Measurements from ENCODE around the gene ADGRE1. TPM values are rescaled to one million over a fixed set of nuclear protein-coding genes. Genes with fewer than 3 reads are reported as not detected.

The ADGRE1 gene
- total and polyA plus RNA-seq, 2 experiments from 2014 or later, result not detected

DNA sequence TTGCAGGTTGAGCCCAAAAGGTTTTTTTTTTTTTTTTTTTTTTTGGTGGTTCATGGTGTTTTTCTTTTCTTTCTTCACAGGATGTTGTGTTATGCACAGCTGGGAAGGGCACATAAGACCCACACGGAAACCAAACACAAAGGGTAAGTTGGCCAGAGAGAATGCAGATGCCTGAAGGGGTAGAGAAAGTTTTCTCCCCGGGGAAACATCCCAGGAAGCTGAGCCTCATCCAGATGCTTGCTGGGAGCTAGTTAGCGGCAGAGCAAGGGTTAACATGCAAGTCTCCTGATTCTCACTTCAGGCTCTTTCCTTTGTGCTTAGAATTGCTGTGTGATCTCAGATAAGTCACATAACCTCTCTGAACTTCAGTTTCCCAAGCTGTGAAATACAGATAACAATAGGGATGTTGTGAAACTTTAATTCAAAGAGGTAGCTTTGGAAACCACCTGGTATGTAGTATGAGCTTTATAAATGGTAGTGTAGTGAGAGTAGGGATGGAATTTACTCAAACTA is 3.1 kb downstream of the ADGRE1 start:
- no peak for TF ChIP-seq EZH2phosphoT487 (IDR thresholded peaks at IDR 0.05; ENCODE audit: unreplicated experiment)
- TF ChIP-seq EZH2 (IDR thresholded peaks at IDR 0.05; ENCODE audit: low read depth, unreplicated experiment), result no peak
- TF ChIP-seq POLR2AphosphoS5 (IDR thresholded peaks at IDR 0.05; ENCODE audit: low read depth), result no peak
- TF ChIP-seq, protein P1, sequence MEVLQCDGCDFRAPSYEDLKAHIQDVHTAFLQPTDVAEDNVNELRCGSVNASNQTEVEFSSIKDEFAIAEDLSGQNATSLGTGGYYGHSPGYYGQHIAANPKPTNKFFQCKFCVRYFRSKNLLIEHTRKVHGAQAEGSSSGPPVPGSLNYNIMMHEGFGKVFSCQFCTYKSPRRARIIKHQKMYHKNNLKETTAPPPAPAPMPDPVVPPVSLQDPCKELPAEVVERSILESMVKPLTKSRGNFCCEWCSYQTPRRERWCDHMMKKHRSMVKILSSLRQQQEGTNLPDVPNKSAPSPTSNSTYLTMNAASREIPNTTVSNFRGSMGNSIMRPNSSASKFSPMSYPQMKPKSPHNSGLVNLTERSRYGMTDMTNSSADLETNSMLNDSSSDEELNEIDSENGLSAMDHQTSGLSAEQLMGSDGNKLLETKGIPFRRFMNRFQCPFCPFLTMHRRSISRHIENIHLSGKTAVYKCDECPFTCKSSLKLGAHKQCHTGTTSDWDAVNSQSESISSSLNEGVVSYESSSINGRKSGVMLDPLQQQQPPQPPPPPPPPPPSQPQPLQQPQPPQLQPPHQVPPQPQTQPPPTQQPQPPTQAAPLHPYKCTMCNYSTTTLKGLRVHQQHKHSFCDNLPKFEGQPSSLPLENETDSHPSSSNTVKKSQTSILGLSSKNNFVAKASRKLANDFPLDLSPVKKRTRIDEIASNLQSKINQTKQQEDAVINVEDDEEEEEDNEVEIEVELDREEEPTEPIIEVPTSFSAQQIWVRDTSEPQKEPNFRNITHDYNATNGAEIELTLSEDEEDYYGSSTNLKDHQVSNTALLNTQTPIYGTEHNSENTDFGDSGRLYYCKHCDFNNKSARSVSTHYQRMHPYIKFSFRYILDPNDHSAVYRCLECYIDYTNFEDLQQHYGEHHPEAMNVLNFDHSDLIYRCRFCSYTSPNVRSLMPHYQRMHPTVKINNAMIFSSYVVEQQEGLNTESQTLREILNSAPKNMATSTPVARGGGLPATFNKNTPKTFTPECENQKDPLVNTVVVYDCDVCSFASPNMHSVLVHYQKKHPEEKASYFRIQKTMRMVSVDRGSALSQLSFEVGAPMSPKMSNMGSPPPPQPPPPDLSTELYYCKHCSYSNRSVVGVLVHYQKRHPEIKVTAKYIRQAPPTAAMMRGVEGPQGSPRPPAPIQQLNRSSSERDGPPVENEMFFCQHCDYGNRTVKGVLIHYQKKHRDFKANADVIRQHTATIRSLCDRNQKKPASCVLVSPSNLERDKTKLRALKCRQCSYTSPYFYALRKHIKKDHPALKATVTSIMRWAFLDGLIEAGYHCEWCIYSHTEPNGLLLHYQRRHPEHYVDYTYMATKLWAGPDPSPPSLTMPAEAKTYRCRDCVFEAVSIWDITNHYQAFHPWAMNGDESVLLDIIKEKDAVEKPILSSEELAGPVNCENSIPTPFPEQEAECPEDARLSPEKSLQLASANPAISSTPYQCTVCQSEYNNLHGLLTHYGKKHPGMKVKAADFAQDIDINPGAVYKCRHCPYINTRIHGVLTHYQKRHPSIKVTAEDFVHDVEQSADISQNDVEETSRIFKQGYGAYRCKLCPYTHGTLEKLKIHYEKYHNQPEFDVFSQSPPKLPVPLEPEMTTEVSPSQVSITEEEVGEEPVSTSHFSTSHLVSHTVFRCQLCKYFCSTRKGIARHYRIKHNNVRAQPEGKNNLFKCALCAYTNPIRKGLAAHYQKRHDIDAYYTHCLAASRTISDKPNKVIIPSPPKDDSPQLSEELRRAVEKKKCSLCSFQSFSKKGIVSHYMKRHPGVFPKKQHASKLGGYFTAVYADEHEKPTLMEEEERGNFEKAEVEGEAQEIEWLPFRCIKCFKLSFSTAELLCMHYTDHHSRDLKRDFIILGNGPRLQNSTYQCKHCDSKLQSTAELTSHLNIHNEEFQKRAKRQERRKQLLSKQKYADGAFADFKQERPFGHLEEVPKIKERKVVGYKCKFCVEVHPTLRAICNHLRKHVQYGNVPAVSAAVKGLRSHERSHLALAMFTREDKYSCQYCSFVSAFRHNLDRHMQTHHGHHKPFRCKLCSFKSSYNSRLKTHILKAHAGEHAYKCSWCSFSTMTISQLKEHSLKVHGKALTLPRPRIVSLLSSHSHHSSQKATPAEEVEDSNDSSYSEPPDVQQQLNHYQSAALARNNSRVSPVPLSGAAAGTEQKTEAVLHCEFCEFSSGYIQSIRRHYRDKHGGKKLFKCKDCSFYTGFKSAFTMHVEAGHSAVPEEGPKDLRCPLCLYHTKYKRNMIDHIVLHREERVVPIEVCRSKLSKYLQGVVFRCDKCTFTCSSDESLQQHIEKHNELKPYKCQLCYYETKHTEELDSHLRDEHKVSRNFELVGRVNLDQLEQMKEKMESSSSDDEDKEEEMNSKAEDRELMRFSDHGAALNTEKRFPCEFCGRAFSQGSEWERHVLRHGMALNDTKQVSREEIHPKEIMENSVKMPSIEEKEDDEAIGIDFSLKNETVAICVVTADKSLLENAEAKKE (CRISPR knock-in tag; IDR thresholded peaks at IDR 0.05), result no peak
- TF ChIP-seq, protein P2, sequence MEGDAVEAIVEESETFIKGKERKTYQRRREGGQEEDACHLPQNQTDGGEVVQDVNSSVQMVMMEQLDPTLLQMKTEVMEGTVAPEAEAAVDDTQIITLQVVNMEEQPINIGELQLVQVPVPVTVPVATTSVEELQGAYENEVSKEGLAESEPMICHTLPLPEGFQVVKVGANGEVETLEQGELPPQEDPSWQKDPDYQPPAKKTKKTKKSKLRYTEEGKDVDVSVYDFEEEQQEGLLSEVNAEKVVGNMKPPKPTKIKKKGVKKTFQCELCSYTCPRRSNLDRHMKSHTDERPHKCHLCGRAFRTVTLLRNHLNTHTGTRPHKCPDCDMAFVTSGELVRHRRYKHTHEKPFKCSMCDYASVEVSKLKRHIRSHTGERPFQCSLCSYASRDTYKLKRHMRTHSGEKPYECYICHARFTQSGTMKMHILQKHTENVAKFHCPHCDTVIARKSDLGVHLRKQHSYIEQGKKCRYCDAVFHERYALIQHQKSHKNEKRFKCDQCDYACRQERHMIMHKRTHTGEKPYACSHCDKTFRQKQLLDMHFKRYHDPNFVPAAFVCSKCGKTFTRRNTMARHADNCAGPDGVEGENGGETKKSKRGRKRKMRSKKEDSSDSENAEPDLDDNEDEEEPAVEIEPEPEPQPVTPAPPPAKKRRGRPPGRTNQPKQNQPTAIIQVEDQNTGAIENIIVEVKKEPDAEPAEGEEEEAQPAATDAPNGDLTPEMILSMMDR (conservative IDR thresholded peaks at IDR 0.05; ENCODE audit: low read depth in 2 of 2), result no peak
- no peak for TF ChIP-seq CREB1 (CRISPR knock-in tag; IDR thresholded peaks at IDR 0.05; ENCODE audit: low read depth)
- Mint-ChIP-seq H3K4me3 (no peak overlapping the region), H3K36me3 (ENCODE audit: low read depth) (peaks cover 60% of the 10 kb centered on the region), H3K9me3 (peaks cover 94% of the 10 kb centered on the region), H3K4me1 (no peaks in the 10 kb centered on the region), H3K27ac (no peak overlapping the region), H3K27me3 (ENCODE audit: insufficient read depth, low read depth, poor library complexity) (peaks cover 6% of the 10 kb centered on the region)
- no peak for DNase-seq (ENCODE audit: low spot score)
- no peak overlapping the region for H3K4me3 ChIP-seq
- H3K27me3 ChIP-seq (ENCODE audit: insufficient read depth), result no peaks in the 10 kb centered on the region
- H3K79me2 ChIP-seq (replicated peaks; ENCODE audit: insufficient read depth), result no peaks in the 10 kb centered on the region
- no peak overlapping the region for H3K4me2 ChIP-seq
- H2AFZ ChIP-seq, result no peak overlapping the region
- no peaks in the 10 kb centered on the region; the same call in 1 of the 2 replicates for H3K36me3 ChIP-seq (ENCODE audit: insufficient read depth)
- no peaks in the 10 kb centered on the region for H3K9me2 ChIP-seq (ENCODE audit: insufficient read depth)
- H4K20me1 ChIP-seq (replicated peaks; ENCODE audit: insufficient read depth), result no peaks in the 10 kb centered on the region
- no peaks in the 10 kb centered on the region for H3F3A ChIP-seq (replicated peaks; ENCODE audit: low read depth)
- ATAC-seq, result no peak
- no peaks in the 10 kb centered on the region for H3K4me1 ChIP-seq (ENCODE audit: insufficient read depth)
- H3K27ac ChIP-seq (ENCODE audit: low read depth), result no peak overlapping the region

All from GM23338 (cell line).